GOT3 (cell line): ENCODE results near the gene FAM156A.
"Not testable (repeated sequence)": the region's sequence is repeated elsewhere in the genome, so short reads cannot be mapped to it uniquely, and the experiment has no call there.

Experiments
- DNase-seq: peaks from one replicate; lab custom pipeline; 2025; ENCODE audit warnings: mixed read lengths; lab: John Stamatoyannopoulos, UW

The FAM156A gene, protein sequence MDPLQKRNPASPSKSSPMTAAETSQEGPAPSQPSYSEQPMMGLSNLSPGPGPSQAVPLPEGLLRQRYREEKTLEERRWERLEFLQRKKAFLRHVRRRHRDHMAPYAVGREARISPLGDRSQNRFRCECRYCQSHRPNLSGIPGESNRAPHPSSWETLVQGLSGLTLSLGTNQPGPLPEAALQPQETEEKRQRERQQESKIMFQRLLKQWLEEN

DNA sequence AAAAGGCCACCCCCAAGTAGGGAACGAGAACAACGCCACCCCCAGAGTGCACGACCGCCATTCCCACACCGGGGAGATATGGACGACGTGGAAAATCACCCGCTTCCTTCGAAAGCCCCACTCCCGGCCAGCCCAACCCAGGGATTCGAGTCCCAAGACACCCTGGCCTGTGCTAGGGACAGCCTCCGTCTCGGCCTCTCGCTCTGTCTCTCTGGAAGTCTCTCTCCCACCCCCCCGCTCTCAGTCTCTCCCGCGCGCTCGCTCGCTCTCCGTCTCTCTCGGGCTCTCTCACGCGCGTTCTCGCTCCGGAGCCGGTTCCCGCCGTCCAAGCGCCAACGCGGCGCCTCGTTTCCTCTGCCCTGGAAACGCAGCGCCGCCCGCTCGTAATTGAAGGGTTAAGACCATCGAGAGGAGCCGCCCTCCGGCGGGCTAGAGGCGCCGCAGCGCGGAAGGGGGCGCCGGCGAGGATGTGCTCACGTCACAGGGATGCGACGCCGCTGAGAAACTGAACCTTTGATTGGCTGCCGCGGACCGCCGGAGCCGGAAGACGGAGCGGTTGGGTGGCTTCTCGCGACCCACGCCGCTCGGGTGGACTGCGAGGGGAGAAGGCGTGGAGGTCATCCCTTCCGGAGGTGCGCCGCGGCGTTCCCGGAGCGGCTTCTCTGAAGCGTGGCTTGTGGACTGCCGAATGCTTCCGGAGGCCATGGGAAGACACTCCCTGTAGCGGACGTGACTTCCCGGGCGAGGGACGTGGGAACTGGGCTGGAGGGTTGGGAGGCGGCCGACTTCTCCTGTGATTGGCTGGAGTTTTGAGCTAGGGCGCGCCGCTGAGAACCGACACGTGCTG is at the start of gene FAM156A:
Gene FAM156A (minus strand): TSS at position 406 of the 847 bp plus-strand sequence. CDS start 9,930 bp downstream, outside the sequence.
- not testable (repeated sequence) for DNase-seq

DNA sequence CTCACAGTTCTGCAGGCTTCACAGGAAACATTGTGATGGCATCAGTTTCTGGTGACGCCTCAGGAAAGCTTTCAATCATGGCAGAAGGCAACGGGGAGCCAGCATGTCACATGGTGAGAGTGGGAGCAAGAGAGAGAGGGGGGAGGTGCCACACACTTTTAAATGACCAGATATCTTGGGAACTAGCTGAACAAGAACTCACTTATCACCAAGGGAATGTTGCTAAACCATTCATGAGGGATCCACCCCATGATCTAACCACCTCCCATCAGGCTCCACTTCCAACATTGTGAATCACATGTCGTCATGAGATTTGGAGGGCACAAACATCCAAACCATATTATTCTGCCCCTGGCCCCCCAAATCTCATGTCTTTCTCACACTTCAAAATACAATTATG is 47.0 kb upstream of the FAM156A start:
- DNase-seq, result no peak

DNA sequence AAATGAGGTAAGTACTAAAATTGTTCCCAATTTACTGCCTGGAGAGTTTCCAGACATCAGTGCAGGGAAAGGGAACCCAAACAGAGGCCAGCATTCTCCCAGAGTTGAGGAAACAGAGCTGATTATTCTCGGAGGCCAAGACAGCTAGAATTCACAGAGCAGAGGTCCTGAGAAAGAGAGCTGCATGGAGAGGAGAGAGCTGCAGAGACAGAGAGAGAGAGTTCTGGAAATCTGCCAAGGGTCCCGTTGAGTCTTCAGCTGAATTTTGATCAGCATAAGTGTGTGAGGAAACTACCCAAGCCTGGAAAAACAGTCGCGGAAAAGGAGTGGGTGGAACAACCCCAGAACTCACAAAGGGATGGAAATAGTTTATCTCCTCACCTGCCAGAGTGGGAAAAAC is 46.5 kb upstream of the FAM156A start:
- no peak for DNase-seq

DNA sequence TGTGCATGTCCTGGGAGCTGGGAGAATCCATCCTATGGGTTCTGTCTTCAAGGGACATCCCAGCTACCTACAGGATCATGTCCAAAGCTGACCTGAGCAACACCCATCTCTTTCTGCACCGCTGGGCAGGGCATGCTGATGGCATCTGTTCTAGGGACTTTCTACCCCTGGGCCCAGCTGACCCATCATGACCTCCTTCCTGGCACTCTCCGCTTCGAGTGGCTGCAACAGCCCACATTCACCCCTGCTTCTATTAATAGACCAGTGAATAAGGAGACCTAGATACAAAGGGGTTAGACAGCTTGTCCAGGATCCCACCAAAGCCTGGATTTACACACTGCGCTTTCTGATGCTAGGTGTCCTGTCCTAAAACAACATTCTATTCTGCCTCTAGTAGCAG is 45.7 kb upstream of the FAM156A start:
- no peak for DNase-seq

DNA sequence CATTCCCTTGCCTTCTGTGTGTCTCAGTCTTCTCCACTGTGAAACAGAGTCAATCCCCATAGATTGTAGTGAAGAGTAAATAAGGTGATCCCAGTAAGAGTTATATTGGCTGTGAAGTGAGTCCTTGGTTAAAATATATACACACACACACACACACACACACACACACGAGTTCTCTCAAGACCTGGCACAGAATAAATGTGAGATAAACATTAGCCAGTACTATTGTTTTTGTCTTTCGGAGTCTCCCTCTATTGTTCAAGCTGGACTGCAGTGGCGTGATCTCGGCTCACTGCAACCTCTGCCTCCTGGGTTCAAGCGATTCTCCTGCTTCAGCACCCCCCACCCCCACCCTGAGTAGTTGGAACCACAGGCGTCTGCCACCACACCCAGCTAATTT is 44.8 kb upstream of the FAM156A start:
- DNase-seq, result no peak

DNA sequence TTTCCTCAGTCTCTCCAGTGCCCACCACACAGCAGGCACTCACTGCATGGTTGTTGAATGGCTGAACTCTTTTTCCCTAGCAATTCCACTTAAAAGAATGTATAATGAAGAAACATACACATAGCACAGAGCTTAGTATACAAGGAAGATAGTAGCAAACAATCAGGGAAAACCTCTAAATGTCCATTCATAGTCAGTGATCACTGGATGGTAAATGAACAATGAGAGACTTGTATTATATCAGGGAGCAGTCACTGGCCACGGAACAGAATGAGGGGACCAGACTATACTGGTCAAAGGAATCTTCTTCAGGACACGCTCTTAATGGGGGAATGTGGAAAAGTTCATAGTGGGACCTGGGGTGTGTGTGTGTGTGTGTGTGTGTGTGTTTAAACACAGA is 43.6 kb upstream of the FAM156A start:
- DNase-seq, result no peak

DNA sequence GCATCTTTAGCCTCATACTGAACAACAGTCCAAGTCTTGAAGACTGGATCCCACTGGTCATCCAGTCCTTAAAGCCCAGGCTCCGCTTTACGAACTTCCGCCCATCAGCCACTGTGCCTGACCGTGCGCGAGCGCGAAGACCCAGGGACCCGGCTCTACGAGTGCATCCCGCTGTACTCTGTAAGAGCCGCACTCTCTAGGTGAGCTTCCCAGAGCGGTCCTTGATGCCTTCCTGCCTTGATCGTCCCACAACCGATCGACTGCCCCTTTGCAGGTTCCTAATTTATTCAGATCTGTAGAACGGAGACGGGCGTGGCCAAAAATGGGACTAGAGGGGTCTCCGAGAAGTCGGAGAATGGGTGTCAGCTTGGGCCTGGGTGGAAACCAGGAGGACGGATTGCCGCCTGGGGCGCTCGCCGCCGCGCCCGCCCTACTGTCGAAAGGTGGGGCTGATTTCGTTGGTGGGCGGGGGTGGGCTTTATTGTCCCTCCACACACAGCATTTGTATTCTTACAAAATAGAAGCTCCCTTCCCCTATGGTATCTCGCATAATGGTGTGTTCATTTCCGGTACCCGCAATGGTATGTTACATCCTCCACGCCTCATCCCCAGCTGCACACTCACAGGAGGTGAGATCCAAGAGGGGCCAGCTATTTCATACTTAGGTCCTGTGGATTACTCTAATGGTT is 42.3 kb upstream of the FAM156A start:
- no peak for DNase-seq

DNA sequence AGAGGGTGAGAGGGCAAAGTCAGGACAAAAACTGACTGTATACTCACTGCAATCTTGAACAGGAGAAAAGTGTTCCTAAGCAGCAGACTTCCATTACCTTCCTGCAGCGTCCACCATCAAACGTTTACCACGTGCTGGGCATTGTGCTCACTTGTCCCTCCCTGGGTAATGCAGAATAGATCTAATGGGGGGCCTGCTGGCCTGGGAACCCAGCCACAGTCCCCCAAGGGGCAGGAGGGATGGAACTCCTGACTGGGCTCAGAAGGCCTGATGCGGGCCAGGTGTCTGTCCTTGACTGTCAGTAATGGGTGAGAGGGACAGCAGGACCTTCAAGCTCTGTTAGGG is 37.6 kb upstream of the FAM156A start:
- DNase-seq, result no peak

DNA sequence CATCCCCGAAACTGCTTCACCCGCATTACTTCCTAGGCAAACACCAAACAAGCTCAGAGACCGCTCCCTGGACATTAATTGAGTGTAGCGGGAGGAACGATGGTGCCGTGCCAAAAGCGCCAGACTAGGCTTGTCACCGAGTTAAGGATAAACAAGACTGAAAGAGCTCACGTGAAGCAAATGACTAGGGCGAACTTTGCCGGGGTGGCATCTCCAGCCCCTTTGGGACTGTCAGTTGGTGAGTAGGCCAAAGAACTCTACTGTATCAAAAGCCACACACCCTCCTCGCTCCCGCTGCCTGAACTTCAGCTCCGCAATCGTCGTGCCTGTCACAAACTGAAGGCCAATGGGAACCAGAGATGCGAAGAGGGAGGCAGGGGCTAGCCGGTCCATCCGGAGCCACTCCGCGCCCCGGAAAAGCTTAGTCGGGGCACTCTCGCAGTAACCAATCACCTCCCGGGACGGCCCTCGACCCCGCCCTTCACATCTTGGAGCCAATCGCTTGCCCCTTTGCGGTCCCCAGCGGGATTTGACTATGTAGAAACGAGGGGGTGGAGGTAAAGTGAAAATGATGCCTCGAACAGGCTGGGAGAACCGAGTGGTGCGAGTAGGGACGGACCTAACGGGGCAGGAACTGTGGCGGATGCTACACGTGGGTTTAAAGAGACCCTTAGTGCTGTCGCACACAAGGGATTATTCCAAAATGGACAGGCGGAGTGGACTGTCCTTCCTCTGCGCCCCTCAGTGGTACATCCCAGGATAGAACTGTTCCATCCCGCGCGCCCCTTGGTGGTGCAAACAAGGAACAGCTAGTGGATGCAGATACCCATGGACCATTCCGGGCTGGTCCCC is 37.0 kb upstream of the FAM156A start:
- peak; percentile 84 for DNase-seq

DNA sequence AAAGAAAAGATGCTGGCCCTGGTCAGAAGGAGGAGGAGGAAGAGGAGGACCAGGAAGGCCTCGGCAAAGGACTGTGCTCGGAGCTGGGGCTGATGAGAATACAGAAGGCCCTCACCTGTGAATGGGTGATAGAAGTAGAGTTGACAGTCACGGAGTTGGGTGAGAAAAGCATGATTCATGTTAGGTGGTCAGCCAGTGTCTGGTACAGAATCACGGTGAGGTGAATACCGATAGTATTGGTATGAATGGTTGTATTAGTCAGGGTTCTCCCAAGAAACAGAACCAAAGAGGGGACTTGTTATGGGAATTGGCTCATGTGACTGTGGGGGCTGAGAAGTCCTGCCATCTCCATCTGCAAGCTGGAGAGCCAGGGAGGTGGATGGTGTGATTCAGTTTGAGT is 32.5 kb upstream of the FAM156A start:
- DNase-seq, result no peak

DNA sequence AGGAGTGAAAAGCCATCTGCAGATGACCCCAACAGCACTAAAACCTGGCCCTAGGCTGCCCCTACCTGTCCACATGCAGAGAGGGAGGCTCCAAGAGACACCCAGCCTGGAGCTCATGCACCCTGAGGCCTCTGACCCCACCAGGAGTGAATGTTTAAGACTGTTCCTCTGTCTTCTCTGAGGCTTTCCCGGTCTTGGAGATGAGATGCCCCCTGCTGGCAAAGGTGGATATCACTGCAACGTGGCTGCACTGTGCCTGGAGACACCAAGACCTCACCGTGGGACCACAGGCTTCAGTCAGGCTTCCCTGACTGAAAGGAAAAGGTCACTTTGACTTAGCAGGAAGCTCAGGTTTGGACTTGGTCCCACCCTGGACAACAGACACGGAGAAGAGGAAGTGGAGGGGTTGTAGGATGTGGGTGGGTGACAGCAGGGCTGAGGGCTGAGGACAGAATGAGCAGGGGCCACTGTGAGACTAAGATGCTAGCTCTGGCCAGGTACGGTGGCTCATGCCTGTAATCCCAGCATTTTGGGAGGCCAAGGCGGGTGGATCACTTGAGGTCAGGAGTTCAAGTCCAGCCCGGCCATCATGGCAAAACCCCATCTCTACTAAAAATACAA is 31.8 kb upstream of the FAM156A start:
- not testable (repeated sequence) for DNase-seq

DNA sequence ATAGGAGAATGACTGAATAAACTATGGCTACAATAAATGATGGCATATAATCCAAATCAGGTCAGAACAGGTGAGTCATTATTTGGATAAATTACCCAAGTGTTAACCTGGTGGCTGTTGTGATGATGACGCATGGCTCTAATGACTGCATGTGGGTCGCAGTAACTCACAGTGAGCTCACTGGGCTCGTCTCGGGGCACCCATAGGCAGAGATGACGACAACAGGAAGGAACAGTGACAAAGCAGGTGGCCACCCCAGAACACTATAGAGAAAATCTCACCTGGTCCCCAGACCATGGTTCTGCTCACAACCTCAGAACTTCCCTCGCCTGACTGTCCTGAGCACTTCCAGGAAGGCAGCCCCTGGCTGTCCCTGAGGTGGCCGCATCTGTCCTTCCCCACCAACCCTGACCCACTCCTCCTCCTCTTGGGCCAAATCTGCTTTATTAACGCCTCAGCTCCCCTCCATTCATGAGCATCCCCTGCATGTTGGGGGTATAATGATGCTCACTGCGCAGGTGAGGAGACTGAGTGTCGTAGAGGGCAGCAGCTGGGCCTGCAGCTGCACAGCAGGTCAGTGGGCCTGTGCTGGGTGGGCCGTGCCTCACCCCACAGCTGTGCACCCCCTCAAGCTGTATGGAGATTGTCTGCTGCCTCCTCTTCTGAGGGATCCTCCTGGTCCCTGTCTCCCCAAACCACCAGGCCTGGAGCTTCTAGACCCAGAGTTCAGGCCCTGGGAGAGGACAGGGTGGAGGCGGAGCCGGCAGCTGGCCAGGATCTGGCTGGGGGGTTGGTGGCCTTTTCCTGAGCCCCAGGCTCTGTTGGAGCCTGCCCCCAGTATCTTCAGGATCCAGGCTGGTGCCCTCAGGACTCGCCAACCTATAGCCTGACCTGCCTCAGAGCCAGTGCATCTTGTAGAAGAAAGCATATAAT is 30.9 kb upstream of the FAM156A start:
- no peak for DNase-seq

DNA sequence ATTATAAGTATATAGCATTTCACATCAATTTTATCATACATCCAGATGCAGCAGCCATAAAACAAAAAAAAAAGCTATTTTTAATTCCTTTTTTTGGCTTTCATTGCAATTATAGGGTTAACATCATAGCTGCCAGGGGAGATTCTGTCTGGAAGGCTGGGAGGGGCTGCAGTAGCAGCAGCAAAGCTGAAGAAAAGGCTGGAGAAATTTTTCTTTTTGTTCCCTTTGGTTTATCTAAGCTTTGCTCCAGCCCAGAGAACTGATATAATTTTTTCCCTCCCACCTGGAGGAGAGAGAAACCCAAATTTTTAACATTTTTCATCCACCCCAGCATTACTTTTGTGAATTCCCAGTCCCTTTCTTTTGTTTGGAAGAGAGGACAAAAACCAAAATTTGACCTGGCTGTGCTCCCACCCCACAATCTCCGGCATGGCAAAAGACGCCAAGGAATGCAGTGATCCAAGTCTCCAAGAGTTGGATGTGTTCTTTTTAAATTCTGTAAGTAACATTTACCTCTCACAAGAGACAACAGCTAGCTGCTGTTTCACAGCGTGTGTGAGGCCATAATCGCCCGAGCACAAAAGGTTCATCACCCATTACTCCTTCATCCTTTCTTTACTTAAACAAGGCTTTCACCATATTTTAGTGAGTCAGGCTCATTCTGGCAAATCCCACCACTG is 25.1 kb upstream of the FAM156A start:
- no peak for DNase-seq

DNA sequence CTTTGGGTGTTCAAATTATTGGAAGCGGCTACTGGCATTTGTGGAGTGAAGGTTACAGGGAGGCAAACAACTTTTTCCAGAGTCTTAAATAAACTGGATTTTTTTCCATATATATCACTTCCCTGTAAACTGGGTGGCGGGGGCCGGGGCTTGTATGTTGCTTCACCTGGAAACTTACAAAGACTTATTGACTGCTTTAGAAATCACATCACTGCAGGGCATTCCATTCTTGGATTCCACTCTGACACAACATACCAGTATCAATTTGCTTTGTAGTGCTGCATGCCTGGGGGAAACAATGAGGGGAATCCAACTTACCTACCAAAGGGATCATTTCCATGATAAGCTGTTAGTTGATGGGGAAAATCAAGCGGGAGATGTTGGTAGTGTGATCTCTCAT is 21.7 kb upstream of the FAM156A start:
- no peak for DNase-seq

DNA sequence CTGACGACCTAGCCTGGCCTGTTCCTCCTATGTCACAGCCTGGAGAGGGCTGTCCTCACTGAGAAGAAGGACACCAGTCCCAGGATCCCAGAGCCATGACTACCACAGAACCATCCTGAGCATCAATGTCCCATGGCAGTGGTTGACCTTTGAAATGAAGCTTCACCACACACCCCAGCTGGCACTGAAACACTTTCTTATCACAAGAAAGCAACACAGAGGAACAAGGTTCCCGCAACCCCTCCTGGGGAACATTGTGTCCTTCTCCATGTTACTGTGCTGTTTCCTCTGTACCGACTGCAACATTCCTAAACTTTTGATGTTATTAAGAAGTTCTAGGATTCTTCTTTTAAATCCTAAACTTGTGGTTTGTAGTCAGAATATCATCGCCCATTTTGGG is 21.2 kb upstream of the FAM156A start:
- DNase-seq, result no peak

DNA sequence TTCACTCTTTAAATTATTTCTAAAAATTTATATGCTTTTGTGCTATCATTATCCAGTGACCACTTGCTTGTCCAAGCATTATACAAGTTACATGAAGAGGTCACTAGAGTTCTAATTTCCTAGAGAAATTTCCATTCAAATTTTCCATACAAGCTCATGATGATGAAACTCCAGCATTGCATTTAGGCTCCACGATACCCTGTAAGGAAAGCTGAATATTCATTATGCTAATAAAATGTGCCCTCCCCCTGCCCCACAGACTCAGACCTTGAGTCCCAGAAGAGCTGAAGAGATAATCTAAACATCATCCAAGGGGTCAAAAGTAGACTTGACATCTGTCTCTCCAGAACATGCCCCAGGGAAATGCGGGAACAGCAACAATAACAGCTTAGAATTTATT is 19.6 kb upstream of the FAM156A start:
- no peak for DNase-seq

DNA sequence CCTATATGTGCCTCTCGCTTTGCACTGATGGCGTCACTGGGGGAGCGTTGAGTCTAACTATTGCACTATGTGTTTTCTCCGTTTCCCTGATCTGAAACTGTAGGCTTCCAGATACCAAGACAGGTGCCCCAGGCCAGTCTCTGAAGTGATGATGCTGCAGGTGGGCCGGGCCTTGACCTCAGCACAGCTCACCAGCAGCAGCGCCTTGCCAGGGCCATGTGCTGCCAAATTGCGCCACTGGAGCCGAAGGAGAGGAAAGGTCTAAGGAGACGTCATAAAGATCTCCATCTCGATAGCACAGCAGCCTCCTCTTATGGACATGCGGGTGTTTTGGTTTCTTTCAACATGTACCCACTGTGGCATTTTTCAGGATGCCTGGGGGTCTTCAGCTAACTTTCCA is 17.3 kb upstream of the FAM156A start:
- not testable (repeated sequence) for DNase-seq

DNA sequence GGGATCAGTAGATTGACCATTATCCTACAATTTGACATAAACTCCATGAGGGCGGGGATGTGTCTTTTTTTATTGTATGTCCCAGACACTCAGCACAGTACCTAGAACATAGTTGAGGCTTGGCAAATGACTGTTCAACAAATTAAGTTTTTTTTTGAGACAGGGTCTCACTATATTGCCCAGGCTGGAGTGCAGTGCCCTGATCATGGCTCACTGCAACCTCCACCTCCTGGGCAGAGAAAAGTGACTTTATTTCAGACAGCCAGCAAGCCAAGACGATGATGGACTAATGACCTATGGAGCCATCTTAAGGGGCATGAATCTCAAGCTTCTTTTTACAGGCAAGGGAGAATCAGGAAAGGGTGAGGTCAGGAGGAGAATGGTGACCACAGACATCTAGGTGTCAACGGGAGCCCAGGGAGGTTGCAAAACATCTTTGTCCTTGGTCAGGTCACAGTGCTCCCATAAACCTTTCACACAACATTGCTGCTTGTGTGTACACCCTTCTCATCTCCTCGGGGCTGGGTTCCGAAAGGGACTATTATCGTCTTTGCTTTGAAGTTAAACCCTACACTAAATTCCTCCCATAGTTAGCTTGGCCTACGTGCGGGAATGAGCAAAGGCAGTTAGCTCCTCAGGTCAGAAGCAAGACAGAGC is 16.1 kb upstream of the FAM156A start:
- not testable (repeated sequence) for DNase-seq

DNA sequence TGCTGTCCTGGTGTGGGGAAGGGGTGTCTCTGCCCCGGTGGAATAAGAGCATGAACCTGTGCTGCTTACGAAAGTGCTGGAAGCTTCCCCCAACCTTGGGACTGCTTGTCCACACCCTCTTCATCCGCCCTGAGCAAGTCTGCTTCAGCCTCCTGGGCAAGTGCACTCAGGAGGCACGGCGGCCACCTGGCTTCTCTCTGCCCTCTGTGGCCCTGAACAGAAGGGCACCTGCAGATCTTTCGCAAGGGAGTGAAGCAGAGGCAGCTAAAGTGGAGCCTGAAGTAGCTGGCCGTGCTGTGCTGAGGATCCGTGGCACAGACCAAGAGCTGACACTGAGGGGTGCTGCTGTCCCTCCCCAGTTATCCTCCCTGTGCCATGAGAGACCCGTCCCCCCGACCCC is 9.6 kb upstream of the FAM156A start:
- DNase-seq, result not testable (repeated sequence)
